Smooth muscle cell (in vitro differentiated cells): ENCODE results near the gene INHA. TPM values are rescaled to one million over a fixed set of nuclear protein-coding genes. Genes with fewer than 3 reads are reported as not detected.
A peak's percentile ranks its signal among the peaks of the same experiment; 100 is the strongest.

ENCODE experiments used
- DNase-seq: peaks from one replicate; lab custom pipeline; 2025; ENCODE audit not compliant: unreplicated experiment; lab: John Stamatoyannopoulos, UW
- H2AFZ ChIP-seq: fragments of 200-600 bp; sonication (generic); 2 replicates; pipeline ENCODE4 v1.6.0; 2016; ENCODE audit warnings: antibody characterized with exemption, low read depth, mild to moderate bottlenecking
- H3F3A ChIP-seq: fragments of 200-600 bp; sonication (generic); 2 replicates; pipeline ENCODE4 v1.6.0; 2017; ENCODE audit warnings: antibody characterized with exemption, low read depth
- H3K27ac ChIP-seq: fragments of 200-600 bp; sonication (generic); 2 replicates; pipeline ENCODE4 v1.5.1; 2016; ENCODE audit warnings: low read depth, mild to moderate bottlenecking
- H3K27me3 ChIP-seq: fragments of 200-600 bp; sonication (generic); 2 replicates; pipeline ENCODE4 v1.6.1; 2016; ENCODE audit warnings: low read depth, mild to moderate bottlenecking
- H3K36me3 ChIP-seq: fragments of 200-600 bp; sonication (generic); 2 replicates; pipeline ENCODE4 v1.5.1; 2016; ENCODE audit warnings: low read depth
- H3K4me1 ChIP-seq: fragments of 200-600 bp; sonication (generic); 2 replicates; pipeline ENCODE4 v1.5.1; 2016; ENCODE audit warnings: low read depth
- H3K4me2 ChIP-seq: fragments of 200-600 bp; sonication (generic); 2 replicates; pipeline ENCODE4 v1.6.0; 2016; ENCODE audit warnings: mild to moderate bottlenecking
- H3K4me3 ChIP-seq: fragments of 200-600 bp; sonication (generic); 2 replicates; pipeline ENCODE4 v1.5.1; 2016; ENCODE audit warnings: mild to moderate bottlenecking
- H3K79me2 ChIP-seq: fragments of 200-600 bp; sonication (generic); 2 replicates; pipeline ENCODE4 v1.6.0; 2016; ENCODE audit warnings: low read depth, mild to moderate bottlenecking
- H3K9ac ChIP-seq: fragments of 200-600 bp; sonication (generic); 2 replicates; pipeline ENCODE4 v1.6.0; 2016; ENCODE audit warnings: low read depth
- H3K9me3 ChIP-seq: fragments of 200-600 bp; sonication (generic); replicated peaks from 2 replicates; pipeline ENCODE4 v1.5.1; 2016; ENCODE audit warnings: low read depth
- H4K20me1 ChIP-seq: fragments of 200-600 bp; sonication (generic); 2 replicates; pipeline ENCODE4 v1.6.0; 2016; ENCODE audit warnings: low read depth
- WGBS: methylation state at CpG from one replicate; pipeline ENCODE4 v1.1.7; 2016; ENCODE audit warnings: low lambda C conversion rate; 5-methylcytosine and 5-hydroxymethylcytosine counted together
- polyA plus RNA-seq: library from polyadenylated mRNA; unstranded; fragments of >200 nt; fragmentation: Nextera tagmentation; extraction: Ambion mirVana; gene quantifications from 2 replicates; pipeline ENCODE4 v1.2.1, GENCODE V29; 2016
- total RNA-seq: library from RNA; depleted of rRNA; stranded (reverse); fragments of >200 nt; gene quantifications from 2 replicates; pipeline ENCODE4 v1.2.3, GENCODE V29; 2014
- TF ChIP-seq, protein P1 (sequence below): fragments of 200-600 bp; sonication (generic); IDR thresholded peaks from 2 replicates; pipeline ENCODE4 v1.5.1; 2017; ENCODE audit warnings: borderline replicate concordance, mild to moderate bottlenecking, antibody characterized with exemption; ENCODE audit not compliant: insufficient read depth, poor library complexity, severe bottlenecking

INHA gene
- total and polyA plus RNA-seq, 2 experiments from 2014 or later: 4.0 to 4.3 TPM

DNA sequence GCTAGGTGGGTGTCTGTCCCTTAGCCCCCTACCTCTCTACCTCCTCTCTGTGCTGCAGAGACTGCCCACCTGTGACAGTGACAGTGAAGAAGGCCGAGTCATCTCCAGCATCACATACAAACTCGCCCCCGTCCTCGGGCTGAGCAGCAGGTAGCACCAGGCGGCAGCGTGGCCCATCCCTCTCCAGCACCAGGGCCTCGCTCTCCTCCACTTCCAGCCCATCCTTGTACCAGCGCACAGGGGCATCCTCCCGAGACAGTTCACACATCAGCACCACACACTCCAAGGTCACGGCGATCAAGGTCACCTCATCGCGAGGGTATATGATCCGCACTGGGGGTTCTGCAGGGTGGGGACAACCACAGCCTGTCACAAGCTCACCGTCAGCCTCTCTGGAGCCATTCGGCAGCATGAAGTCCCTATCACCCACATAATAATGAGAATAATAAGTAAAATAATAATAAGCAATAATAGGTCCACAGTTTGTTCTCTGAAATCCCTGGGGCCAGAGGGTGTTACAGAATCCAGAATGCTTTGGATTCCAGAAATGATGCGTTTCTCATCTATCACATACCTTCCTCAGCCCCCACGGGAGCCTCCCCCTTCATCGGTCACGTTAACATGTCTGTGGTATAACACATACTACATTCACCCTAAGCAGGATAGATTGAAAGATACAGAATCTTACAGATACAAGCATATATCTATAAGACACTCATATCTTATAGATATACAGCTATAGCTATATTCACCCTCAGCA lies 12.8 kb upstream of the INHA start:
- Histone ChIP-seq H3K4me2 (no peak overlapping the region), H3K4me3 (no peak overlapping the region), H3K27ac (no peak overlapping the region), H2AFZ (no peak overlapping the region), H3K79me2 (no peaks in the 10 kb centered on the region), H4K20me1 (no peaks in the 10 kb centered on the region), H3F3A (no peaks in the 10 kb centered on the region), H3K4me1 (no peaks in the 10 kb centered on the region), H3K9me3 (no peaks in the 10 kb centered on the region), H3K36me3 (no peaks in the 10 kb centered on the region), H3K27me3 (no peaks in the 10 kb centered on the region), H3K9ac (no peak overlapping the region)
- no peak for DNase-seq
- WGBS: 96% methylated on average over 20 of the region's 20 CpGs
- TF ChIP-seq, protein P1, sequence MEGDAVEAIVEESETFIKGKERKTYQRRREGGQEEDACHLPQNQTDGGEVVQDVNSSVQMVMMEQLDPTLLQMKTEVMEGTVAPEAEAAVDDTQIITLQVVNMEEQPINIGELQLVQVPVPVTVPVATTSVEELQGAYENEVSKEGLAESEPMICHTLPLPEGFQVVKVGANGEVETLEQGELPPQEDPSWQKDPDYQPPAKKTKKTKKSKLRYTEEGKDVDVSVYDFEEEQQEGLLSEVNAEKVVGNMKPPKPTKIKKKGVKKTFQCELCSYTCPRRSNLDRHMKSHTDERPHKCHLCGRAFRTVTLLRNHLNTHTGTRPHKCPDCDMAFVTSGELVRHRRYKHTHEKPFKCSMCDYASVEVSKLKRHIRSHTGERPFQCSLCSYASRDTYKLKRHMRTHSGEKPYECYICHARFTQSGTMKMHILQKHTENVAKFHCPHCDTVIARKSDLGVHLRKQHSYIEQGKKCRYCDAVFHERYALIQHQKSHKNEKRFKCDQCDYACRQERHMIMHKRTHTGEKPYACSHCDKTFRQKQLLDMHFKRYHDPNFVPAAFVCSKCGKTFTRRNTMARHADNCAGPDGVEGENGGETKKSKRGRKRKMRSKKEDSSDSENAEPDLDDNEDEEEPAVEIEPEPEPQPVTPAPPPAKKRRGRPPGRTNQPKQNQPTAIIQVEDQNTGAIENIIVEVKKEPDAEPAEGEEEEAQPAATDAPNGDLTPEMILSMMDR: no peak

- H3K9ac ChIP-seq: no peak overlapping the region
- H2AFZ ChIP-seq: no peak overlapping the region
- H3K4me2 ChIP-seq: no peak overlapping the region
Observed at GRCh38 chr2:219560037-219560892, 11.8 kb upstream of the INHA start.

GRCh38 chr2:219560893-219561178 lies 11.3 kb upstream of the INHA start:
- Histone ChIP-seq H3K36me3 (no peaks in the 10 kb centered on the region), H4K20me1 (no peaks in the 10 kb centered on the region), H3K9me3 (no peaks in the 10 kb centered on the region), H3K4me2 (no peak overlapping the region), H2AFZ (no peak overlapping the region), H3K4me3 (no peak overlapping the region), H3K4me1 (no peaks in the 10 kb centered on the region), H3K27ac (no peak overlapping the region), H3K27me3 (no peaks in the 10 kb centered on the region), H3K9ac (no peak overlapping the region), H3F3A (no peaks in the 10 kb centered on the region), H3K79me2 (no peaks in the 10 kb centered on the region)
- TF ChIP-seq, protein P1: no peak
- WGBS: 96% methylated on average over 3 of the region's 3 CpGs
- DNase-seq: no peak

More at GRCh38 chr2:219560037-219560892, 11.8 kb upstream of the INHA start:
- no peaks in the 10 kb centered on the region for H4K20me1 ChIP-seq
- H3F3A ChIP-seq: no peaks in the 10 kb centered on the region
- H3K4me1 ChIP-seq: no peaks in the 10 kb centered on the region
- no peaks in the 10 kb centered on the region for H3K27me3 ChIP-seq
- no peaks in the 10 kb centered on the region for H3K36me3 ChIP-seq
- TF ChIP-seq, protein P1: peak; percentile 82
- no peaks in the 10 kb centered on the region for H3K9me3 ChIP-seq
- no peak overlapping the region for H3K4me3 ChIP-seq
- 64% methylated on average over 6 of the region's 8 CpGs for WGBS
- DNase-seq: no peak
- H3K27ac ChIP-seq: no peak overlapping the region
- no peaks in the 10 kb centered on the region for H3K79me2 ChIP-seq
